ENCODE results near the gene MRPS24. TPM values are rescaled to one million over a fixed set of nuclear protein-coding genes. Genes with fewer than 3 reads are reported as not detected.

Gene MRPS24
- total and polyA plus RNA-seq, 5 donors from 2014 or later = 45.8 to 179 (median 150) TPM

- ATAC-seq (ENCODE audit: low read depth in 2 of 2) = no peak
- Histone ChIP-seq H3K4me3 (ENCODE audit: low read depth, low read length) (no peak overlapping the region), H3K27ac (ENCODE audit: insufficient read depth, low read length, poor library complexity, severe bottlenecking) (no peak overlapping the region), H3K36me3 (ENCODE audit: control insufficient read depth, insufficient read depth, low read length) (peaks cover 19% of the 10 kb centered on the region), H3K27me3 (ENCODE audit: control insufficient read depth, insufficient read depth, low read length) (no peaks in the 10 kb centered on the region), H3K9me3 (ENCODE audit: control insufficient read depth in 2 of 2, low read length in 2 of 2) (no peaks in the 10 kb centered on the region), H3K4me1 (ENCODE audit: control insufficient read depth, insufficient read depth, low read length, poor library complexity, severe bottlenecking) (peaks cover 17% of the 10 kb centered on the region)
- H3K4me3 Mint-ChIP-seq = peak overlapping the region in 1 of 4 donors; percentile 80
- H3K27ac Mint-ChIP-seq = no peak overlapping the region
- DNase-seq = no peak
- peaks cover 13% of the 10 kb centered on the region for H3K27me3 Mint-ChIP-seq
- peaks cover 6 to 28% (median 14%) of the 10 kb centered on the region in 4 donors for H3K4me1 Mint-ChIP-seq
- peaks cover 0 to 1% (median 0%) of the 10 kb centered on the region in 7 donors for H3K9me3 Mint-ChIP-seq
- peaks cover 19% of the 10 kb centered on the region for H3K36me3 Mint-ChIP-seq
These were observed 4.0 kb downstream of the MRPS24 start for GRCh38 chr7:43865277-43865676.

GRCh38 chr7:43864126-43864525 lies 5.2 kb downstream of the MRPS24 start:
- no peak overlapping the region for H3K4me3 ChIP-seq (ENCODE audit: low read depth, low read length)
- no peak overlapping the region for H3K27ac ChIP-seq (ENCODE audit: insufficient read depth, low read length, poor library complexity, severe bottlenecking)
- H3K4me1 ChIP-seq (ENCODE audit: control insufficient read depth, insufficient read depth, low read length, poor library complexity, severe bottlenecking) = peaks cover 10% of the 10 kb centered on the region
- no peak for ATAC-seq (ENCODE audit: low read depth in 2 of 2)
- H3K9me3 Mint-ChIP-seq = peaks cover 0 to 1% (median 0%) of the 10 kb centered on the region in 7 donors
- no peak for DNase-seq
- H3K4me1 Mint-ChIP-seq = peaks cover 6 to 18% (median 8%) of the 10 kb centered on the region in 4 donors
- no peak overlapping the region for H3K27ac Mint-ChIP-seq
- no peaks in the 10 kb centered on the region for H3K27me3 ChIP-seq (ENCODE audit: control insufficient read depth, insufficient read depth, low read length)
- H3K36me3 Mint-ChIP-seq = peaks cover 19% of the 10 kb centered on the region
- H3K27me3 Mint-ChIP-seq = peaks cover 9% of the 10 kb centered on the region
- no peaks in the 10 kb centered on the region for H3K9me3 ChIP-seq (ENCODE audit: control insufficient read depth in 2 of 2, low read length in 2 of 2)
- peak overlapping the region in 1 of 4 donors; percentile 63 for H3K4me3 Mint-ChIP-seq
- peaks cover 19% of the 10 kb centered on the region for H3K36me3 ChIP-seq (ENCODE audit: control insufficient read depth, insufficient read depth, low read length)

GRCh38 chr7:43856996-43857395 lies 12.3 kb downstream of the MRPS24 start:
- Mint-ChIP-seq H3K4me1 (no peaks in the 10 kb centered on the region), H3K27ac (no peak overlapping the region), H3K36me3 (no peaks in the 10 kb centered on the region), H3K4me3 (no peak overlapping the region), H3K9me3 (peaks cover 0 to 2% (median 0%) of the 10 kb centered on the region in 7 donors), H3K27me3 (peaks cover 6% of the 10 kb centered on the region)
- Histone ChIP-seq H3K27ac (ENCODE audit: insufficient read depth, low read length, poor library complexity, severe bottlenecking) (no peak overlapping the region), H3K4me3 (ENCODE audit: low read depth, low read length) (no peak overlapping the region), H3K9me3 (ENCODE audit: control insufficient read depth in 2 of 2, low read length in 2 of 2) (no peaks in the 10 kb centered on the region), H3K36me3 (ENCODE audit: control insufficient read depth, insufficient read depth, low read length) (no peaks in the 10 kb centered on the region), H3K27me3 (ENCODE audit: control insufficient read depth, insufficient read depth, low read length) (no peaks in the 10 kb centered on the region), H3K4me1 (ENCODE audit: control insufficient read depth, insufficient read depth, low read length, poor library complexity, severe bottlenecking) (no peaks in the 10 kb centered on the region)
- no peak for DNase-seq
- ATAC-seq (ENCODE audit: low read depth in 2 of 2) = no peak

- ATAC-seq (ENCODE audit: low read depth in 2 of 2) (no peak), DNase-seq (no peak)
- Mint-ChIP-seq H3K27ac (no peak overlapping the region), H3K36me3 (no peaks in the 10 kb centered on the region), H3K4me1 (no peaks in the 10 kb centered on the region), H3K27me3 (peaks cover 8% of the 10 kb centered on the region), H3K4me3 (no peak overlapping the region), H3K9me3 (peaks cover 0 to 2% (median 0%) of the 10 kb centered on the region in 7 donors)
- Histone ChIP-seq H3K27ac (ENCODE audit: insufficient read depth, low read length, poor library complexity, severe bottlenecking) (no peak overlapping the region), H3K4me1 (ENCODE audit: control insufficient read depth, insufficient read depth, low read length, poor library complexity, severe bottlenecking) (no peaks in the 10 kb centered on the region), H3K4me3 (ENCODE audit: low read depth, low read length) (no peak overlapping the region), H3K36me3 (ENCODE audit: control insufficient read depth, insufficient read depth, low read length) (no peaks in the 10 kb centered on the region), H3K9me3 (ENCODE audit: control insufficient read depth in 2 of 2, low read length in 2 of 2) (no peaks in the 10 kb centered on the region), H3K27me3 (ENCODE audit: control insufficient read depth, insufficient read depth, low read length) (no peaks in the 10 kb centered on the region)
These were observed 13.0 kb downstream of the MRPS24 start for GRCh38 chr7:43856316-43856715.

GRCh38 chr7:43855176-43855575 lies 14.1 kb downstream of the MRPS24 start:
- no peaks in the 10 kb centered on the region for H3K4me1 Mint-ChIP-seq
- H3K4me1 ChIP-seq (ENCODE audit: control insufficient read depth, insufficient read depth, low read length, poor library complexity, severe bottlenecking) = no peaks in the 10 kb centered on the region
- peaks cover 4% of the 10 kb centered on the region for H3K27me3 Mint-ChIP-seq
- no peaks in the 10 kb centered on the region for H3K9me3 ChIP-seq (ENCODE audit: control insufficient read depth in 2 of 2, low read length in 2 of 2)
- no peaks in the 10 kb centered on the region for H3K27me3 ChIP-seq (ENCODE audit: control insufficient read depth, insufficient read depth, low read length)
- no peak overlapping the region for H3K27ac ChIP-seq (ENCODE audit: insufficient read depth, low read length, poor library complexity, severe bottlenecking)
- no peaks in the 10 kb centered on the region for H3K36me3 ChIP-seq (ENCODE audit: control insufficient read depth, insufficient read depth, low read length)
- H3K4me3 ChIP-seq (ENCODE audit: low read depth, low read length) = no peak overlapping the region
- peaks cover 0 to 2% (median 0%) of the 10 kb centered on the region in 7 donors for H3K9me3 Mint-ChIP-seq
- ATAC-seq (ENCODE audit: low read depth in 2 of 2) (no peak), DNase-seq (no peak)
- H3K4me3 Mint-ChIP-seq = no peak overlapping the region
- H3K36me3 Mint-ChIP-seq = no peaks in the 10 kb centered on the region
- no peak overlapping the region for H3K27ac Mint-ChIP-seq

GRCh38 chr7:43851805-43852204 lies 17.5 kb downstream of the MRPS24 start:
- no peak overlapping the region for H3K4me3 Mint-ChIP-seq
- no peaks in the 10 kb centered on the region for H3K4me1 Mint-ChIP-seq

GRCh38 chr7:43850348-43851116 lies 18.8 kb downstream of the MRPS24 start:
- no peak for DNase-seq
- H3K9me3 ChIP-seq (ENCODE audit: control insufficient read depth in 2 of 2, low read length in 2 of 2) = no peaks in the 10 kb centered on the region
- no peak overlapping the region for H3K4me3 Mint-ChIP-seq
- H3K36me3 ChIP-seq (ENCODE audit: control insufficient read depth, insufficient read depth, low read length) = no peaks in the 10 kb centered on the region
- no peak for ATAC-seq (ENCODE audit: low read depth in 2 of 2)
- no peak overlapping the region for H3K4me3 ChIP-seq (ENCODE audit: low read depth, low read length)
- no peaks in the 10 kb centered on the region for H3K4me1 Mint-ChIP-seq
- H3K27me3 Mint-ChIP-seq = peaks cover 4% of the 10 kb centered on the region
- no peaks in the 10 kb centered on the region for H3K36me3 Mint-ChIP-seq
- no peaks in the 10 kb centered on the region for H3K4me1 ChIP-seq (ENCODE audit: control insufficient read depth, insufficient read depth, low read length, poor library complexity, severe bottlenecking)
- H3K9me3 Mint-ChIP-seq = peaks cover 0 to 2% (median 0%) of the 10 kb centered on the region in 7 donors
- H3K27ac Mint-ChIP-seq = no peak overlapping the region
- H3K27ac ChIP-seq (ENCODE audit: insufficient read depth, low read length, poor library complexity, severe bottlenecking) = no peak overlapping the region
- no peaks in the 10 kb centered on the region for H3K27me3 ChIP-seq (ENCODE audit: control insufficient read depth, insufficient read depth, low read length)

More at GRCh38 chr7:43851805-43852204, 17.5 kb downstream of the MRPS24 start:
- Histone ChIP-seq H3K4me1 (ENCODE audit: control insufficient read depth, insufficient read depth, low read length, poor library complexity, severe bottlenecking) (no peaks in the 10 kb centered on the region), H3K9me3 (ENCODE audit: control insufficient read depth in 2 of 2, low read length in 2 of 2) (no peaks in the 10 kb centered on the region), H3K36me3 (ENCODE audit: control insufficient read depth, insufficient read depth, low read length) (no peaks in the 10 kb centered on the region), H3K27me3 (ENCODE audit: control insufficient read depth, insufficient read depth, low read length) (no peaks in the 10 kb centered on the region), H3K4me3 (ENCODE audit: low read depth, low read length) (no peak overlapping the region), H3K27ac (ENCODE audit: insufficient read depth, low read length, poor library complexity, severe bottlenecking) (no peak overlapping the region)
- no peaks in the 10 kb centered on the region for H3K36me3 Mint-ChIP-seq
- peaks cover 4% of the 10 kb centered on the region for H3K27me3 Mint-ChIP-seq
- ATAC-seq (ENCODE audit: low read depth in 2 of 2) = no peak
- peak overlapping the region in 2 of 3 donors; percentile 11 to 50 for H3K27ac Mint-ChIP-seq
- H3K9me3 Mint-ChIP-seq = peaks cover 0 to 2% (median 0%) of the 10 kb centered on the region in 7 donors
- no peak for DNase-seq

- Mint-ChIP-seq H3K27me3 (peaks cover 4% of the 10 kb centered on the region), H3K4me3 (no peak overlapping the region), H3K4me1 (no peaks in the 10 kb centered on the region), H3K36me3 (no peaks in the 10 kb centered on the region), H3K27ac (no peak overlapping the region), H3K9me3 (no peaks in the 10 kb centered on the region)
- Histone ChIP-seq H3K27me3 (ENCODE audit: control insufficient read depth, insufficient read depth, low read length) (no peaks in the 10 kb centered on the region), H3K36me3 (ENCODE audit: control insufficient read depth, insufficient read depth, low read length) (no peaks in the 10 kb centered on the region), H3K9me3 (ENCODE audit: control insufficient read depth in 2 of 2, low read length in 2 of 2) (no peaks in the 10 kb centered on the region), H3K4me1 (ENCODE audit: control insufficient read depth, insufficient read depth, low read length, poor library complexity, severe bottlenecking) (no peaks in the 10 kb centered on the region), H3K27ac (ENCODE audit: insufficient read depth, low read length, poor library complexity, severe bottlenecking) (no peak overlapping the region), H3K4me3 (ENCODE audit: low read depth, low read length) (no peak overlapping the region)
- DNase-seq (no peak), ATAC-seq (ENCODE audit: low read depth in 2 of 2) (no peak)
These were observed 20.3 kb downstream of the MRPS24 start for GRCh38 chr7:43849047-43849446.

All from CD4-positive, CD25-positive, alpha-beta regulatory T cell (primary cell).